K562 (cell line): ENCODE measurements around the gene MEGF11. TPM values are rescaled to one million over a fixed set of nuclear protein-coding genes. Genes with fewer than 3 reads are reported as not detected.

Experiments used
- ATF1 ChIP-seq, 2 experiments: fragments of 450-650 bp in 1 of 2; IDR thresholded peaks; 2 replicates each; pipeline ENCODE4 v1.6.1; 2016; ENCODE audit warnings: missing compliant biosample characterization in 1 of 2, missing genetic modification characterization in 1 of 2
- KAT8 ChIP-seq: fragments of 450-650 bp; IDR thresholded peaks from 2 replicates; pipeline ENCODE4 v1.6.1; 2016; ENCODE audit warnings: low read depth, mild to moderate bottlenecking
- PTBP1 ChIP-seq: fragments of 200-400 bp; formaldehyde crosslinking; IDR thresholded peaks from 2 replicates; pipeline ENCODE4 v1.6.1; 2017; ENCODE audit warnings: low read depth, low read length
- ZNF311 ChIP-seq: fragments of 250-450 bp; sonication (Bioruptor Pico); IDR thresholded peaks from 2 replicates; pipeline ENCODE4 v1.4.0; 2020; ENCODE audit warnings: mild to moderate bottlenecking, moderate library complexity
- polyA plus RNA-seq, 8 experiments: library from polyadenylated mRNA; depleted of rRNA in 4 of 8; stranded (reverse) in 5 of 8; unstranded in 3 of 8; fragments of >200 nt; fragmentation: Nextera tagmentation in 2 of 8; fragmentation: Illumina TruSeq in 1 of 8; extraction: Ambion mirVana in 2 of 8; extraction: Trizol in 1 of 8; gene quantifications; 2 replicates each; pipeline versions ENCODE4 v1.2.1 to v1.2.3, GENCODE V29; 2011 to 2014; ENCODE audit warnings: inconsistent platforms in 1 of 8, missing spikeins in 1 of 8
- total RNA-seq, 7 experiments: library from RNA; depleted of rRNA in 6 of 7; stranded (reverse); fragments of >200 nt in 6 of 7; fragmentation: Illumina TruSeq in 2 of 7; extraction: Trizol in 2 of 7; gene quantifications; 2 replicates each; pipeline versions ENCODE4 v1.2.1 to v1.2.3, GENCODE V29; 2011 to 2021; ENCODE audit warnings: low replicate concordance in 1 of 7
- TF ChIP-seq, protein P1 (sequence below): fragments of 250-450 bp; sonication (Bioruptor Pico); IDR thresholded peaks from 2 replicates; pipeline ENCODE4 v1.8.0; 2021; ENCODE audit warnings: mild to moderate bottlenecking, moderate library complexity
- TF ChIP-seq, protein P2 (sequence below): fragments of 450-650 bp; IDR thresholded peaks from 2 replicates; pipeline ENCODE4 v1.7.0; 2016; ENCODE audit warnings: borderline replicate concordance
- TF ChIP-seq, protein P3 (sequence below): fragments of 250-450 bp; sonication (Bioruptor Pico); IDR thresholded peaks from 2 replicates; pipeline ENCODE4 v1.9.0; 2021; ENCODE audit warnings: mild to moderate bottlenecking, inconsistent platforms
- TF ChIP-seq, protein P4 (sequence below): fragments of 200-600 bp; sonication (generic); IDR thresholded peaks from one replicate; pipeline ENCODE4 v1.6.1; 2012; ENCODE audit warnings: mild to moderate bottlenecking, low read depth, low read length, inconsistent platforms

Gene MEGF11
- total and polyA plus RNA-seq, 9 of the 15 experiments (the other 6 are each of a cell fraction or from before 2014, with no cell fraction given), result 0.06 to 0.23 (median 0.20) TPM; not detected in 6

DNA sequence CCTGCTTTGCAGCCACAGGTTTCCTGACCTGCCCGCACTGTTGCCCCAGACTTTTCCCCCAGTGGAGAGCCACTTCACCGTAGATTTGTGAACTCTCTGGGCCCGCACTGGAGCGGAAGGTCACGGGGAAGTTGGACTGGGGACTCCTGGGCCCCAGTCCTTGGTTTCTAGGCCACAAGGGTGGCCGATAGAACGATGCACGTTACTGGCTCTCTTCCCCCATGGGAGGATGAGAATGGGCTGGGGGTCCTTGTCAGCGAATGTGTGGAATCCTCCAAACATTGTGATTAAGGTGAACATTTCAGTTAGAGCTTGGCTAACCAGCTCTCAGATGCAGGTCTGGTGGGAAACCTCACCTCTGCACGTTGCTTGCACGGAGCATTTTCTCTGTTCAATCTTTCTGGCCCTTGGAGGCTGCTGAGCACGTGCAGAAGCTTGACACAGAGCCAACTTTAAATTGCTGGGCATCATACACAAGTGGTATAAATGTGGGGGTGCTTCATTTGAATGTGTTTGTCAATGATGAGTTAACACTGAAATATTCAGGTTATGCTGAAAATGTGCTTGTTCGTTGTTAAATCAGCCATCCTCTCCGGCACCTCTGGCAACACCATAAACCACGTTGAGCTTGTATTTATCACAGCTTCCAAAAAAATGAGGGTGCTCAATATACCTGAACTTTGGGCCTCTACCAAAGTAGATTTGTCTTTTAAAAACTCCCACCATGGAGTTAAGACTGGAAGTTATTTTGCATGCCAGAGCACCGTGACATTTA lies 40.8 kb upstream of the MEGF11 start (continued):
- TF ChIP-seq ATF1 (CRISPR knock-in tag; IDR thresholded peaks at IDR 0.05) (no peak), ATF1 (tag; IDR thresholded peaks at IDR 0.05) (no peak), PTBP1 (no peak), KAT8 (no peak), ZNF311 (CRISPR knock-in tag) (no peak)
- TF ChIP-seq, protein P1, sequence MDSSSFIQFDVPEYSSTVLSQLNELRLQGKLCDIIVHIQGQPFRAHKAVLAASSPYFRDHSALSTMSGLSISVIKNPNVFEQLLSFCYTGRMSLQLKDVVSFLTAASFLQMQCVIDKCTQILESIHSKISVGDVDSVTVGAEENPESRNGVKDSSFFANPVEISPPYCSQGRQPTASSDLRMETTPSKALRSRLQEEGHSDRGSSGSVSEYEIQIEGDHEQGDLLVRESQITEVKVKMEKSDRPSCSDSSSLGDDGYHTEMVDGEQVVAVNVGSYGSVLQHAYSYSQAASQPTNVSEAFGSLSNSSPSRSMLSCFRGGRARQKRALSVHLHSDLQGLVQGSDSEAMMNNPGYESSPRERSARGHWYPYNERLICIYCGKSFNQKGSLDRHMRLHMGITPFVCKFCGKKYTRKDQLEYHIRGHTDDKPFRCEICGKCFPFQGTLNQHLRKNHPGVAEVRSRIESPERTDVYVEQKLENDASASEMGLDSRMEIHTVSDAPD (CRISPR knock-in tag), result no peak
- TF ChIP-seq, protein P2, sequence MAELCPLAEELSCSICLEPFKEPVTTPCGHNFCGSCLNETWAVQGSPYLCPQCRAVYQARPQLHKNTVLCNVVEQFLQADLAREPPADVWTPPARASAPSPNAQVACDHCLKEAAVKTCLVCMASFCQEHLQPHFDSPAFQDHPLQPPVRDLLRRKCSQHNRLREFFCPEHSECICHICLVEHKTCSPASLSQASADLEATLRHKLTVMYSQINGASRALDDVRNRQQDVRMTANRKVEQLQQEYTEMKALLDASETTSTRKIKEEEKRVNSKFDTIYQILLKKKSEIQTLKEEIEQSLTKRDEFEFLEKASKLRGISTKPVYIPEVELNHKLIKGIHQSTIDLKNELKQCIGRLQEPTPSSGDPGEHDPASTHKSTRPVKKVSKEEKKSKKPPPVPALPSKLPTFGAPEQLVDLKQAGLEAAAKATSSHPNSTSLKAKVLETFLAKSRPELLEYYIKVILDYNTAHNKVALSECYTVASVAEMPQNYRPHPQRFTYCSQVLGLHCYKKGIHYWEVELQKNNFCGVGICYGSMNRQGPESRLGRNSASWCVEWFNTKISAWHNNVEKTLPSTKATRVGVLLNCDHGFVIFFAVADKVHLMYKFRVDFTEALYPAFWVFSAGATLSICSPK, result no peak
- TF ChIP-seq, protein P3, sequence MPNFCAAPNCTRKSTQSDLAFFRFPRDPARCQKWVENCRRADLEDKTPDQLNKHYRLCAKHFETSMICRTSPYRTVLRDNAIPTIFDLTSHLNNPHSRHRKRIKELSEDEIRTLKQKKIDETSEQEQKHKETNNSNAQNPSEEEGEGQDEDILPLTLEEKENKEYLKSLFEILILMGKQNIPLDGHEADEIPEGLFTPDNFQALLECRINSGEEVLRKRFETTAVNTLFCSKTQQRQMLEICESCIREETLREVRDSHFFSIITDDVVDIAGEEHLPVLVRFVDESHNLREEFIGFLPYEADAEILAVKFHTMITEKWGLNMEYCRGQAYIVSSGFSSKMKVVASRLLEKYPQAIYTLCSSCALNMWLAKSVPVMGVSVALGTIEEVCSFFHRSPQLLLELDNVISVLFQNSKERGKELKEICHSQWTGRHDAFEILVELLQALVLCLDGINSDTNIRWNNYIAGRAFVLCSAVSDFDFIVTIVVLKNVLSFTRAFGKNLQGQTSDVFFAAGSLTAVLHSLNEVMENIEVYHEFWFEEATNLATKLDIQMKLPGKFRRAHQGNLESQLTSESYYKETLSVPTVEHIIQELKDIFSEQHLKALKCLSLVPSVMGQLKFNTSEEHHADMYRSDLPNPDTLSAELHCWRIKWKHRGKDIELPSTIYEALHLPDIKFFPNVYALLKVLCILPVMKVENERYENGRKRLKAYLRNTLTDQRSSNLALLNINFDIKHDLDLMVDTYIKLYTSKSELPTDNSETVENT (CRISPR knock-in tag), result no peak
- TF ChIP-seq, protein P4, sequence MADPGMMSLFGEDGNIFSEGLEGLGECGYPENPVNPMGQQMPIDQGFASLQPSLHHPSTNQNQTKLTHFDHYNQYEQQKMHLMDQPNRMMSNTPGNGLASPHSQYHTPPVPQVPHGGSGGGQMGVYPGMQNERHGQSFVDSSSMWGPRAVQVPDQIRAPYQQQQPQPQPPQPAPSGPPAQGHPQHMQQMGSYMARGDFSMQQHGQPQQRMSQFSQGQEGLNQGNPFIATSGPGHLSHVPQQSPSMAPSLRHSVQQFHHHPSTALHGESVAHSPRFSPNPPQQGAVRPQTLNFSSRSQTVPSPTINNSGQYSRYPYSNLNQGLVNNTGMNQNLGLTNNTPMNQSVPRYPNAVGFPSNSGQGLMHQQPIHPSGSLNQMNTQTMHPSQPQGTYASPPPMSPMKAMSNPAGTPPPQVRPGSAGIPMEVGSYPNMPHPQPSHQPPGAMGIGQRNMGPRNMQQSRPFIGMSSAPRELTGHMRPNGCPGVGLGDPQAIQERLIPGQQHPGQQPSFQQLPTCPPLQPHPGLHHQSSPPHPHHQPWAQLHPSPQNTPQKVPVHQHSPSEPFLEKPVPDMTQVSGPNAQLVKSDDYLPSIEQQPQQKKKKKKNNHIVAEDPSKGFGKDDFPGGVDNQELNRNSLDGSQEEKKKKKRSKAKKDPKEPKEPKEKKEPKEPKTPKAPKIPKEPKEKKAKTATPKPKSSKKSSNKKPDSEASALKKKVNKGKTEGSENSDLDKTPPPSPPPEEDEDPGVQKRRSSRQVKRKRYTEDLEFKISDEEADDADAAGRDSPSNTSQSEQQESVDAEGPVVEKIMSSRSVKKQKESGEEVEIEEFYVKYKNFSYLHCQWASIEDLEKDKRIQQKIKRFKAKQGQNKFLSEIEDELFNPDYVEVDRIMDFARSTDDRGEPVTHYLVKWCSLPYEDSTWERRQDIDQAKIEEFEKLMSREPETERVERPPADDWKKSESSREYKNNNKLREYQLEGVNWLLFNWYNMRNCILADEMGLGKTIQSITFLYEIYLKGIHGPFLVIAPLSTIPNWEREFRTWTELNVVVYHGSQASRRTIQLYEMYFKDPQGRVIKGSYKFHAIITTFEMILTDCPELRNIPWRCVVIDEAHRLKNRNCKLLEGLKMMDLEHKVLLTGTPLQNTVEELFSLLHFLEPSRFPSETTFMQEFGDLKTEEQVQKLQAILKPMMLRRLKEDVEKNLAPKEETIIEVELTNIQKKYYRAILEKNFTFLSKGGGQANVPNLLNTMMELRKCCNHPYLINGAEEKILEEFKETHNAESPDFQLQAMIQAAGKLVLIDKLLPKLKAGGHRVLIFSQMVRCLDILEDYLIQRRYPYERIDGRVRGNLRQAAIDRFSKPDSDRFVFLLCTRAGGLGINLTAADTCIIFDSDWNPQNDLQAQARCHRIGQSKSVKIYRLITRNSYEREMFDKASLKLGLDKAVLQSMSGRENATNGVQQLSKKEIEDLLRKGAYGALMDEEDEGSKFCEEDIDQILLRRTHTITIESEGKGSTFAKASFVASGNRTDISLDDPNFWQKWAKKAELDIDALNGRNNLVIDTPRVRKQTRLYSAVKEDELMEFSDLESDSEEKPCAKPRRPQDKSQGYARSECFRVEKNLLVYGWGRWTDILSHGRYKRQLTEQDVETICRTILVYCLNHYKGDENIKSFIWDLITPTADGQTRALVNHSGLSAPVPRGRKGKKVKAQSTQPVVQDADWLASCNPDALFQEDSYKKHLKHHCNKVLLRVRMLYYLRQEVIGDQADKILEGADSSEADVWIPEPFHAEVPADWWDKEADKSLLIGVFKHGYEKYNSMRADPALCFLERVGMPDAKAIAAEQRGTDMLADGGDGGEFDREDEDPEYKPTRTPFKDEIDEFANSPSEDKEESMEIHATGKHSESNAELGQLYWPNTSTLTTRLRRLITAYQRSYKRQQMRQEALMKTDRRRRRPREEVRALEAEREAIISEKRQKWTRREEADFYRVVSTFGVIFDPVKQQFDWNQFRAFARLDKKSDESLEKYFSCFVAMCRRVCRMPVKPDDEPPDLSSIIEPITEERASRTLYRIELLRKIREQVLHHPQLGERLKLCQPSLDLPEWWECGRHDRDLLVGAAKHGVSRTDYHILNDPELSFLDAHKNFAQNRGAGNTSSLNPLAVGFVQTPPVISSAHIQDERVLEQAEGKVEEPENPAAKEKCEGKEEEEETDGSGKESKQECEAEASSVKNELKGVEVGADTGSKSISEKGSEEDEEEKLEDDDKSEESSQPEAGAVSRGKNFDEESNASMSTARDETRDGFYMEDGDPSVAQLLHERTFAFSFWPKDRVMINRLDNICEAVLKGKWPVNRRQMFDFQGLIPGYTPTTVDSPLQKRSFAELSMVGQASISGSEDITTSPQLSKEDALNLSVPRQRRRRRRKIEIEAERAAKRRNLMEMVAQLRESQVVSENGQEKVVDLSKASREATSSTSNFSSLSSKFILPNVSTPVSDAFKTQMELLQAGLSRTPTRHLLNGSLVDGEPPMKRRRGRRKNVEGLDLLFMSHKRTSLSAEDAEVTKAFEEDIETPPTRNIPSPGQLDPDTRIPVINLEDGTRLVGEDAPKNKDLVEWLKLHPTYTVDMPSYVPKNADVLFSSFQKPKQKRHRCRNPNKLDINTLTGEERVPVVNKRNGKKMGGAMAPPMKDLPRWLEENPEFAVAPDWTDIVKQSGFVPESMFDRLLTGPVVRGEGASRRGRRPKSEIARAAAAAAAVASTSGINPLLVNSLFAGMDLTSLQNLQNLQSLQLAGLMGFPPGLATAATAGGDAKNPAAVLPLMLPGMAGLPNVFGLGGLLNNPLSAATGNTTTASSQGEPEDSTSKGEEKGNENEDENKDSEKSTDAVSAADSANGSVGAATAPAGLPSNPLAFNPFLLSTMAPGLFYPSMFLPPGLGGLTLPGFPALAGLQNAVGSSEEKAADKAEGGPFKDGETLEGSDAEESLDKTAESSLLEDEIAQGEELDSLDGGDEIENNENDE, result no peak
